AG20443 (cell line): ENCODE data around the gene PDIK1L.
"Not testable (repeated sequence)": the region's sequence is repeated elsewhere in the genome, so short reads cannot be mapped to it uniquely, and the experiment has no call there.

Experiments
- DNase-seq: peaks from one replicate; pipeline ENCODE4 v3.0.0; 2012; ENCODE audit warnings: low spot score, mixed read lengths

PDIK1L gene

DNA sequence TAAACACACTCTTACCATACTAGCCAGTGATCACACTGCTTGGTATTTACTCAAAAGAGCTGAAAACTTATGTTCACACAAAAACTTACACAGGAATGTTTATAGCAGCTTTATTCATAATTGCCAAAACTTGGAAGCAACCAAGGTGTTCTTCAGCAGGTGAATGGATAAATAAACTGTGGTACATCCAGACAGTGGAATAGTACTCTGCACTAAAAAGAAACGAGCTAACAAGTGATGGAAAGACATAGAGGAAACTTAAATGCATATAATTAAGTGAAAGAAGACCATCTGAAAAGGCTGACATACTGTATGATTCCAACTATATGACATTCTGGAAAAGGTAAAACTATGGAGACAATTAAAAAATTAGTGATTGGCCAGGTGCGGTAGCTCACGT lies 20.7 kb upstream of the PDIK1L start:
- DNase-seq = no peak

DNA sequence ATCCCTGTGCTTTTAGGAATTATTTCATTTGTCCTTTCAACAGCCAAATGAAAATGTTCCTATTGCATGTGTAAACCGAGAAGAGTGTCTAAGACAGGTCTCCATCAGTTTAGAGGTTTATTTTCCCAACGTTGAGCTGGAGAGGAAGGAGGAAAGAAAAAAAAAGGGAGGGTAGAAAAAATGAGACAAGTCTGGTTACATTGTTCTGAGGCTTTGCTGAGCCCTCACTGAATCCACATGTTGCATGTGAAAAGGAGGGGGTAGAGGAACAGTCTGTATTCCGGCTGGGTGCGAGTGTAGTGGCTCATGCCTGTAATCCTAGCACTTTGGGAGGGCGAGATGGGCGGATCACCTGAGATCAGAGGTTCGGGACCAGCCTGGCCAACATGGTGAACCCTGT lies 19.2 kb upstream of the PDIK1L start:
- no peak for DNase-seq

DNA sequence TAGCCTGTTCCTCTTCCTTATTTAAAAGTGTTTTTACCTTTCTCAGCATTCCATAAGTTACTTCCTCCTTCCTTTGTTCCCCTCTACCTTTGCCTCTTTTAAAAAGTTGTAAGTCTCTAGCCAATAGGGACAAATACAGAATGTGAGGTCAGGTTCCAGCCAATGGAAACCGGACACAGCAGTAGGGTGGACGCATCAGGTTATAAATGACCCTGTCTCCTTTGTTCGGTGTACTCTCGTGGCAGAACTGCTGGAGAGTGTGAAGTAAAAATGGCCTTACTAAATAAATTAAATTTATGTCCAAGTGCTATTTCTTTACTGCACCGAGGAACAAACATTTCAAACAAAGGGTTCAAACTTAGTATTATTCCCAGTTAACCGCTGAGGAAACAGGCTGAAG lies 18.1 kb upstream of the PDIK1L start:
- DNase-seq = not testable (repeated sequence)

DNA sequence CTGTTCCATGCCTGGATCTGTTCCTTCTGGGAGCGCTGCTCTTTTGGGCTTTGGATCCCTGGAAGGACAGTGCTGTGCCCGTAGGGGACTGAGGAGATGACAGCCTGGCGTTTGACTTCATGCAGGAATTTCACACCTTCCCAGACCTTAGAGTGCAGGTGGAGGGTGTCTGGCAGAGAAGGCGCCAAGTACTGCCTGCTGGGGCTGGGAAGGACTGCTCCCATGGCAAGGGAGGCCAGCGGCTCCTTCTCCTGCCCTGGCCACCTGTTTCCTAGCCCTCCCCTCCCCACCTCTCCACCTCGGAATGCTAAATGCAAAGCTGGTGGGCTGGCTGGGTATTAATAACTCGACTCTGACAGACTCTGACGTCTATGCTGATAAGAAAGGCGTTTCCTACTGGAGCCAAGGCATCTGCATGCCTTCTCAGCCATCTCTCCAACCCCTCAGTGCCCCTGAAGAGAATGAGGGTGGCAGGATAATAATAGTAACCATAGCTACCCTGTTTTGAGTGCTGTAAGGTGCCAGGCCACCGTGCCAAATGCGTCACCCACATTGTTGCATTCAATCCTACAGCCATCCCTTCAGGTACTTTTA lies 17.5 kb upstream of the PDIK1L start:
- DNase-seq = no peak

DNA sequence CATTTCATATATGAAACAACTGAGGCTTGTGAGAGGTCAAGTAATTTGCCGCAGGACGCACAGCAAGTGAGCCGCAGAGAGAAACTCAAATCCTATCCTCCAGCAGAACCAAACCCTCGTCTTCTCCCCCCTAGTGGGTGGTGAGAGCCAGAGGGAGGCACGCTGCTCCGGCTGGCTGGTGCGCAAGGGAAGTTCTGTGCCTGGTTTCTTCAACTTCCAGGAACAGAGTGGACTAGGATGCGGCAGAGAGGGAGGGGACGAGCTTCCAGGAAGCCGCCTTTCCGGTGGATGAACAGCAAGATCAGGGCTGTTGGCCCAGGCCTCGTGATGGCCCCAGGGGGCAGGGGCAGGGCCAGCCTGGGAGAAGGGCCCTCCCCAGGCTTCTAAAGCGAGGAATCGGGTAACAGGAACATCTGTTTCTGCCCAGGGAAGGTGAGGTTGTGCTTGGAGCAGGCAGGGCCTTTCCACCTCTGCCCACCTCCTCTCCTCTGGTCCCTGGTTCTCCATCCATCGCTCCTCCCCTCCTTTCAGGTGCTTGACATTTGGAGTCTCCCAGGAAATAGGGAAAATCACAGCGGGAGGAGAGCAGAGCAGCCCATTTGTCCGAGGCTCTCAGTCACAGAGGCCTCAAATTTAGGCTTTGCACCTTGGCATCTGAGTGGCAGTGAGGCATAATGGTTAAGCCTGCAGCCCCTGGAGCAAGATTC lies 16.8 kb upstream of the PDIK1L start:
- DNase-seq = peak; percentile 46

DNA sequence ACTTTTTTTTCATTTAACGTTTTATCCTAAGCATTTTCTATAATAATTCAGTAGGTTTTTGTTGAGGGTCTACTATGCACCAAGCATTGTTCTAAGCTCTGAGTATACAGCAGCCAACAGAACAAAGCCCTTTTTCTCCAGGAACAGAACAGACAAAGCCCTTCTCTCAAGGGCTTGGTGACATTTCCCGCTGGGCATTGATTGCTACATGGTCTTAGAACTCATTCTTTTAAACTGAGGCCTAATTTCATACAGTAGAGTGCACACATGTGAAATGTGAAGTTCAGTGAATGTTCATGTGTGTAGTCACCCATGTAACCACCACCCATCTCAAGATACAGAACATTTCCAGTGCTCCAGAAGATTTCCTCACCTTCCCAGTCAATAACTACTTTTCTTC lies 15.2 kb upstream of the PDIK1L start:
- DNase-seq = no peak

DNA sequence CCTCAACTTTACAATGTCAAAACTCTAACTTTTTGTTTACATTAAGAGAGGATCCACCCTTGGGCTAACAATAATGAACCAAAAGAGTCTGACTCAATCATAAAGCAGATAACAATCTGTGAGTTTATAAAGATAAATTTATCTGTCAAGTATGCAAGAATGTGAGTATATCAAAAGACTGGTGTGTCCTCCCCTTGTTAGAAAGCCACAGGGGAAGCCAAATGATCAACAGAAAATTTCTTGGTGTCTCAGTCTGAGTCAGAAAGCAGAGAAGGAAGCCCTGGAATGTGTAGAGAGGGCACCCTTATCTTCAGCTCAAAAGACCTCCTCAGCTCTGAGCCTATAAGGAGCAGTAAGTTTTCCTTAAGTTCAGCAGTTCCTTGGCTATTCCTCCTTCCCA lies 13.9 kb upstream of the PDIK1L start:
- peak; percentile 55 for DNase-seq

DNA sequence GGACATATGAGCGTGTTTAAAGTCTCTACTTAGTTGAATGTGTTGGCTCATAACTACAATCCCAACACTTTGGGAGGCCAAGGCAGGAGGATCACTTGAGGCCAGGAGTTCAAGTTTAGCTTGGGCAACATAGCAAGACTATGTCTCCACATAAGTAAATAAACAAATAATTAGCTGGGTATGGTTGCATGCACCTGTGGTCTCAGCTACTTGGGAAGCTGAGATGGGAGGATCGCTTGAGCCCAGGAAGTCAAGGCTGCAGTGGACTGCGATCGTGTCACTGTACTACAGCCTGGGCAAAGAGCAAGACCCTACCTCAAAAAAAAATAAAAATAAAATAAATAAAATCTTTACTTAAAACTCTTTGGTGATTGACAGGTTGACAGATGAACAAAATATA lies 13.0 kb upstream of the PDIK1L start:
- no peak for DNase-seq

DNA sequence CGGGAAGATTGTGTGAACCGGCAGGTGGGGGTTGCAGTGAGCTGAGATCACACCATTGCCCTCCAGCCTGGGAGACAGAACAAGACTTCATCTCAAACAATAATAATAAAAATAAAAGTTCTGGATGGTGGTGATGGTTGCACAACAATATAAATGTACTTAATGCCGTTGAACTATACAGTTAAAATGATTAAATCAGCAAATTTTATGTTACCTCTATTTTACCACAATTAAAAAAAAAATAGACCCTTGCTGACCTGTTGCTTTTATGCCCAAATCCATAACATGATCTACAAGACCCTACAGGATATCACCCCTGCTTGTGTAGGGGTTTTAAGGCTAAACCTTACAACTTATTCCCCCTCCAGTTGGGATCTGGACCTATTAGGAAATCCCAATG lies 11.8 kb upstream of the PDIK1L start:
- DNase-seq = no peak

DNA sequence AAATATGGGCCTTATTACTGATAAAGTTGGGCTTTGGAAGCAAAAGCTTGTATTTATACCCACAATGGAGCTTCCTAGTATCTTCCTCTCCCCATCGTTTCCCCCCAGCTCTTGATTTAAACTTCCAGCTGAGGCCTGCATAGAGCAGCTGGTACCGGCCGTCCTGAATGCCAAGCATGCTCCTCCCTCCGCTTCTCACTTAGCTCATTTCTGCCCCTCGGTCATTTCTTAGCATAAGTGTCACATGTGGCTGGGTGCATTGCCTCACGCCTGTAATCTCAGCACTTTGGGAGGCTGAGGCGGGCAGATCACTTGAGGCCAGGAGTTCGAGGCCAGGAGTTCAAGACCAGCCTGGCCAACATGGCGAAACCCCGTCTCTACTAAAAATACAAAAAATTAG lies 11.4 kb upstream of the PDIK1L start:
- not testable (repeated sequence) for DNase-seq

DNA sequence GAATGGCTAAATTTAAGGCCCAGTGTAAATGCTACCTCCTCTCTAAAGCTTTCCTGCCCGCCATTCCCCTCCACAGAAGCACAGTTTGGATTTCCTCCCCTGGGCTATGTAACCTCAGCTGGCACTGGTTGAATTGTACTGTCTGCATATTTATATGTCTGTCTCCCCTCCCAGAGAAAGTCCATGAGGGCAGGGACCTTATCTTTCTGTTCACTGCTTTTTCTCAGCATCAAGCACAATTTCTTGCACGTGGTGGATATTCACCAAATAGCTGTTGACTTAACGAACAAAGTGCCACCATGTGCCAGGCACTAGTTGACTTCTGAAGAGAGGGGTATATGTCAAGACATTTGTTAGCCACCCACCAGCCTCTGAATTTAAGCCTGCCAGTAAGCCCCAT lies 9.5 kb upstream of the PDIK1L start:
- DNase-seq = no peak

DNA sequence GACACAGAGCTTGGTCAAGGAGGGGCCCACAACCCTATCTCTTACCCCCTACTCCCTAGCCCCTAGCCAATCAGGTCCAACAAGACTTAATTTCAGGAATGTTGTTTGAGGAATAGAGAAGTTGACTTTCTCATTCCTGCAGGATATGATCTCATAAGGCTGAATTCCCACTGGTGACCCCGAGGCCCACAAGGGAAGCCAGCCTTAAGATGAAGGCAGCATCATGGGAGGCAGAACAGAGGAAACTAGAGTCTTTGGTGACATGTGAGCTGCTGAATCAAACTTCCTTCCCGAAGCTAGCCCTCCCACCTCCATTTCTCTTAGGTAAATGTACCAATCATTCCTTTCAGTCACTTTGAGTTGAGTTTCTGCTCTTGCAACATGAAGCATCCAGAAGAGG lies 9.1 kb upstream of the PDIK1L start:
- DNase-seq = no peak

DNA sequence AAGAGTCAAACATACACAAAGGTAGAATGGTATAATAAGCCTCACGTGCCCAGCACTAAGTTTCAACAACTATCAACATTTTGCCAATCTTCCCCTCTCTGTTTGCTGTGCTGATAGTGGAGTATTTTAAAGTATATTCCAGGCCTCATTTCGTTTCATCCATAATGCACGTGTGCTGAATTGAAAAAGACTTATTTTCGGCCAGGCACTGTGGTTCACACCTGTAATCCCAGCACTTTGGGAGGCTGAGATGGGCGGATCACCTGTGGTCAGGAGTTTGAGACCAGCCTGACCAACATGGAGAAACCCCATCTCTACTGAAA lies 6.4 kb upstream of the PDIK1L start:
- DNase-seq = not testable (repeated sequence)

DNA sequence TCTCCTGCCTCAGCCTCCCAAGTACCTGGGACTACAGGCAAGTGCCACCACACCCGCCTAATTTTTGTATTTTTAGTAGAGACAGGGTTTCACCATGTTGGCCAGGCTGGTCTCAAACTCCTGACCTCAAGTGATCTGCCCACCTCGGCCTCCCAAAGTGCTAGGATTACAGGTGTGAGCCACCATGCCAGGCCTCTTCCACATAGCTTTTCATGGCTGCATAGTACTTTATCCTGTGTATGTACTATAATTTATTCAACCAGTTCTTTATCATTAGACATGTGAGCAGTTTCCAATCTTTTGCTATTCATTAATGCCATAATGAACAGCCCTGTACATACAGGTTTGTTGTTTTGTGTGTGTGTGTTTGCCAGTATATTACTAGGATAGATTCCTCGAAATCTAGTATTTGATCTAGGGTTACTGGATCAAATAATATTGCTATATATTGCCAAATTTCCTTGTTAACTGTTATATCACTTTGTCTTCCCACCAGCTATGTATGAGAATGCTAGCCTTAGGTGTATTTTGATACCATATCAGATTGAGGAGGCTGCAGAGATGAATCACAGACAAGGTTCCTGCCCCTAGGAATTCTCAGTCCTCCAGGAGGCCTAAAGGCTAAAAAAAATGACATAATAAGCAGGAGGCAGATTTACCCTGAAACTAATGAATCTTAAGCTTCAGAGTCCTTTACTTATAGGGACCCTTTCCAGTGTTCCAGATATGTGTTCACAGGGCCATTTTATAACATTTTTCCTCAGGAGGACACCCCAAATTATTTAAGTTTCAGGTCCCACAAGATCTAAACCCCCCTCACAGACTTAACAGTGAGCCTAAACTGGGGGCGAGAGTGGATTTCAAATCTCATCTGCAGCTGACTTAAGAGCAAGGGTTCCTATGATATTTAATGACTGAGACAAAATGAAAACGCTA lies 2.1 kb upstream of the PDIK1L start:
- DNase-seq = no peak

DNA sequence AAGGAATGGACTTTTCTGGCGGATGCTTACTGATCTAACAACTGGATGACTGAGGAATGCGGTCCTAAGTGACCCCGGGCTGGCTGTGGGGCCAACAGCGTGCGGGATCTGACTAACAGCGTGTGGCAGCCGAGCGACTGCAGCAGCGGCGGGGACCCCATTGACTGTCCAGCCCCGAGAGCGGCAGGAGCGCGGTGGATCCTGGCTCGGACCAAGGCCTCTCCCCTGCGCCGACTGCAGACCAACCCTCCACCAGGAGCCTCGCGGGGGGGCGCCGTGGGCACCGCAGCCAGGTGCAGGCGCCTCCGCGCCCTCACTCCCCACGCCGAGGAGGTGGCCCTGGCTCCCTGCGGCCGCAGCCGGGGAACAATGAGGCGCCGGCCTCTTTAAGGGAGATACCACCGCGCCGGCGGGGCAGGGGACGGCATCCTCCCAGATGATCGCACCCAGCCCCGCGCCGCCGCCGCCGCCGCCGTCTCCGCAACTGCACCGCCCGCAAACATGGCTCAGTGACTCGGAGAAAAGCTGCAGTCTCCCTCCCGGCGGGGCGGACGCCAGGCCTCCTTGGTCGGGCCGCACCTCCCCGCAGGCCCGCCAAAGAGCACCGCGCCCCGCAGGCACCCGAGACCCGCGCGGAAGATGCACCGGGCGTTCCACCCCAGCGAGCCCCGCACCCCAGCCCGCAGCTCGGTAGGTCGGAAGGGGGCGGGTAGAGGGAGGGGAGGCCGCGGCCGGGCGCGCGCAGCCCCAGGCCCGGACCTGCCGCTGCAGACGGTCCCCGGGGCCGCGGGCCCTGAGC lies 694 bp upstream of the PDIK1L start:
- peak; percentile 84 for DNase-seq

DNA sequence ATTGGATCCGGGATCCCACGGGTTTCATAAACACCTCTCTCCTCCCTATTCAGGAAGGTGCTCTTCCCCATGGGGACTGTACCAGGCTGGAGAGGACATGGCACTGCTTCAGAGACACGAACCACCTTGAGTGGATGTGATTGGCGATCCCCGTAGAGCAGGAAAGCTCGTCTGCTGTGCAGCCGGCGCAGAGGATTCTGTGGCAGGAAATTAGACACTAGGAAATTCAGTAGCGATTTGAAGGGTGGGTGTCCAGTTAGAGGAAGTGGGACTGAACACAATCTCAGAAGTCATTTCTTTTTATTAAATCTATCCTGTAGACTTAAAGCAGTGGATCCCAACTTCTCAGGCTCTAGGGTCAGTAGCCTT lies 767 bp downstream of the PDIK1L start:
- DNase-seq = no peak

DNA sequence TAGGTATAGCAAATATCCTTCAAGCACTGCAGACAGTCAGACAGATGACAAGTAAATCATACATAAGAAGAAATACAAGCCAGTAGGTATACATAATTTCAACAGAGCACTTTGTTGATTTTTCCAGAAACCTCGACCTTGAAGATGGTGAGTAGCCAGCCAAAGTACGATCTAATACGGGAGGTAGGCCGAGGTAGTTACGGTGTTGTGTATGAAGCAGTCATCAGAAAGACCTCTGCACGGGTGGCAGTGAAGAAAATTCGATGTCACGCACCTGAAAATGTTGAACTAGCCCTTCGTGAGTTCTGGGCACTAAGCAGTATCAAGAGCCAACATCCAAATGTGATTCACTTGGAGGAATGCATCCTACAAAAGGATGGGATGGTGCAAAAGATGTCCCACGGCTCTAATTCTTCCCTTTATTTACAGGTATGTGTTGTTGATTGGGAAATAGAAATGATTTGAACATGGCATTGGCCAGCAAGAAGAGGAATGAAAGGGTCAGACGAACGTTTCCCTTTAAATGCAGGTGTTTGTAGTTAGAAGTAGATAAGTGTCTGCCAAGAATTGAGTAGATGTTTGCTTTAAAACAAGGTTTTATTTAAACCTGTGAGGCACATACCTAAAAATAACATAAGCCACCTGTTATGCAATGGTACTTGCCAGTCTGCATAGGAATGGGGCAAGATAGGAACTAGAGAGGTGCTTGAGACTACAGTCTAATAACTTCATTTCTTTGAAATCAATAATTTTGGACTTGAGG lies 2.7 kb downstream of the PDIK1L start:
- DNase-seq = no peak

DNA sequence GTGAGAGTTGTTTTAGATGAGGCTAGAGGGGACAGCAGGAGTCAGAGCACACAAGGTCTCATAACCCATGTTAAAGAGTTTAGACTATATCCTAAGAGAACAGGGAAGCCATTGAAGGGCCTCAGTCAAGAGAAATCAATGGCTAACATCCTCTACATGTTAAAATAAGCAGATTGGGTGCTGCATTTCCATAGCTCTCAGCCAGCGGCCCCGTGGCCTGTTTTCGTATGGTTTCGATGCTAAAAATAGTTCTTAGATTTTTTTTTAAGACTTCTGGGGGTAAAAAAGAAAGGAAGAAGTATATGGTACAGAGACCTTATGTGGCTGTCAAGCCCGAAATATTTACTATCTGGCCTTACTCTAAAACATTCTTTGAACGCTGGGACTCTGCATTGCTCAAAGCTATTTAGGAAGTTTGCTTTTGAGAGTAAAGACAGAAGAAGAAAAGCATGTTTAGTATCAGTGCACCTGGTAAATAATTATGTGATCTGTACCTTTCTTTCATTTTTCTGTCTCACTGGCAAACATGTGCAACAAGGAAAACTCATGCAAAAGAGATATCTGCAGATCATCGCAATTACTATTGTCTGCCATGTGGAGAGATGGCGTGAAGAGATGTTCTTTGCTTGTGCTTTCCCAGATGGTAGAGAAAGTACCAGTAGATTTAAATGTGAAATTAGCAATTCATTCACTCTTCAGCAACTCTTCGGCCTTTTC lies 8.4 kb downstream of the PDIK1L start:
- no peak for DNase-seq

DNA sequence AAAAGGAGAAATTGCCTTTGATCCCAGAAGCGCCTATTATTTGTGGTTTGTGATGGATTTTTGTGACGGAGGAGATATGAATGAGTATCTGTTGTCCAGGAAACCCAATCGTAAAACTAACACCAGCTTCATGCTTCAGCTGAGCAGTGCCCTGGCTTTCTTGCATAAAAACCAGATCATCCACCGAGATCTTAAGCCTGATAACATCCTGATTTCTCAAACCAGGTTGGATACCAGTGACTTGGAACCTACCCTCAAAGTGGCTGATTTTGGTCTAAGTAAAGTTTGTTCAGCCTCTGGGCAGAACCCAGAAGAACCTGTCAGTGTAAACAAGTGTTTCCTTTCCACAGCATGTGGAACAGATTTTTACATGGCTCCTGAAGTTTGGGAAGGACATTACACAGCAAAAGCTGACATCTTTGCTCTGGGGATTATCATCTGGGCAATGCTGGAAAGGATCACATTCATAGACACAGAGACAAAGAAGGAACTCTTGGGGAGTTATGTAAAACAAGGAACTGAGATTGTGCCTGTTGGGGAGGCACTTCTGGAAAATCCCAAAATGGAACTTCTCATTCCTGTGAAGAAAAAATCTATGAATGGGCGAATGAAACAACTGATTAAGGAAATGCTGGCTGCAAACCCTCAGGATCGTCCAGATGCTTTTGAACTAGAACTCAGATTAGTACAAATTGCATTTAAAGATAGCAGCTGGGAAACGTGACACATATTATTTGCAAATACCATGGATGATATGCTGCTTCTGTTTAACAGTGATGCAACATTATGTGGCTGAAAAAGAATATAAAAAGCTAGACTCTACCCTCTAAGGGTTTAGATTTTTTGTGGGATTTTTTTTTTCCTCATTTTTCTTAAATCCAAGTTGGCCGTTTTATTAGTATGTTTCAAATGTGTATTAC lies 10.5 kb downstream of the PDIK1L start:
- no peak for DNase-seq
